ENCODE measurements around the gene ZNF280B. TPM values are rescaled to one million over a fixed set of nuclear protein-coding genes. Genes with fewer than 3 reads are reported as not detected.
"Not testable (repeated sequence)": the region's sequence is repeated elsewhere in the genome, so short reads cannot be mapped to it uniquely, and the experiment has no call there.

The ZNF280B gene
- total and polyA plus RNA-seq, 12 donors, result 0.81 to 7.8 (median 3.6) TPM

GRCh38 chr22:22519591-22519990, 11.0 kb upstream of the ZNF280B start:
- intact Hi-C loops (cut with DNase I), result no loop called here
- peak overlapping the region in 2 of 4 donors; percentile 5 to 41 for H3K4me3 ChIP-seq
- TF ChIP-seq POLR2A (IDR thresholded peaks at IDR 0.05), result no peak
- TF ChIP-seq CTCF (IDR thresholded peaks at IDR 0.05), result no peak
- H3K9me3 ChIP-seq (replicated peaks in 1 of 3), result no peaks in the 10 kb centered on the region
- no peaks in the 10 kb centered on the region for H3K36me3 ChIP-seq (replicated peaks in 1 of 2)
- DNase-seq, result peak; percentile 27 to 80 (median 59)
- 35 to 49% (median 46%) methylated on average over 5 of the region's 5 CpGs for WGBS, 4 donors
- H3K27ac ChIP-seq, result peak overlapping the region in 4 of 5 donors; percentile 14 to 83 (median 66)
- H3K27me3 ChIP-seq, result no peaks in the 10 kb centered on the region
- H3K4me1 ChIP-seq (replicated peaks in 1 of 2), result peaks cover 0 to 6% of the 10 kb centered on the region in 2 donors

GRCh38 chr22:22516992-22517391, 8.4 kb upstream of the ZNF280B start:
- no peaks in the 10 kb centered on the region for H3K9me3 ChIP-seq (replicated peaks in 1 of 3)
- no peak overlapping the region for H3K4me3 ChIP-seq
- intact Hi-C loops (cut with DNase I), result no loop called here
- H3K27ac ChIP-seq, result no peak overlapping the region
- TF ChIP-seq POLR2A (IDR thresholded peaks at IDR 0.05) (no peak), CTCF (IDR thresholded peaks at IDR 0.05) (no peak)
- H3K36me3 ChIP-seq (replicated peaks in 1 of 2), result no peaks in the 10 kb centered on the region
- DNase-seq, result no peak
- WGBS, 4 donors, result 65 to 83% (median 78%) methylated on average over 4 of the region's 4 CpGs
- no peaks in the 10 kb centered on the region for H3K27me3 ChIP-seq
- H3K4me1 ChIP-seq (replicated peaks in 1 of 2), result peaks cover 0 to 6% of the 10 kb centered on the region in 2 donors

GRCh38 chr22:22515890-22516289, 7.3 kb upstream of the ZNF280B start:
- Histone ChIP-seq H3K27ac (no peak overlapping the region), H3K4me1 (replicated peaks in 1 of 2) (peaks cover 0 to 6% of the 10 kb centered on the region in 2 donors), H3K9me3 (replicated peaks in 1 of 3) (no peaks in the 10 kb centered on the region), H3K4me3 (no peak overlapping the region), H3K27me3 (no peaks in the 10 kb centered on the region), H3K36me3 (replicated peaks in 1 of 2) (no peaks in the 10 kb centered on the region)
- intact Hi-C loops (cut with DNase I), result no loop called here
- DNase-seq, result no peak
- TF ChIP-seq POLR2A (IDR thresholded peaks at IDR 0.05) (no peak), CTCF (IDR thresholded peaks at IDR 0.05) (no peak)

- H3K36me3 ChIP-seq (replicated peaks in 1 of 2); H3K4me3 ChIP-seq; H3K27ac ChIP-seq; H3K4me1 ChIP-seq (replicated peaks in 1 of 2); H3K27me3 ChIP-seq; H3K9me3 ChIP-seq (replicated peaks in 1 of 3); DNase-seq; intact Hi-C loops (cut with DNase I): not testable (repeated sequence)
- WGBS, 4 donors, result 68 to 82% (median 75%) methylated on average over 8 of the region's 8 CpGs
Observed at GRCh38 chr22:22514431-22514830, 5.9 kb upstream of the ZNF280B start.

GRCh38 chr22:22513619-22514018, 5.1 kb upstream of the ZNF280B start:
- H3K27ac ChIP-seq, result no peak overlapping the region
- no peaks in the 10 kb centered on the region for H3K9me3 ChIP-seq (replicated peaks in 1 of 3)
- no peak overlapping the region for H3K4me3 ChIP-seq
- no peaks in the 10 kb centered on the region for H3K36me3 ChIP-seq (replicated peaks in 1 of 2)
- 88 to 100% (median 95%) methylated on average over 2 of the region's 2 CpGs for WGBS, 4 donors
- TF ChIP-seq POLR2A (IDR thresholded peaks at IDR 0.05) (no peak), CTCF (IDR thresholded peaks at IDR 0.05) (no peak)
- H3K4me1 ChIP-seq (replicated peaks in 1 of 2), result no peaks in the 10 kb centered on the region
- no peak for DNase-seq
- H3K27me3 ChIP-seq, result no peaks in the 10 kb centered on the region
- intact Hi-C loops (cut with DNase I), result no loop called here

Measured in adrenal gland (tissue), 12 donors.